Measurements from ENCODE around the gene NPAS1.

- TF ChIP-seq GATA2 (IDR thresholded peaks at IDR 0.05; ENCODE audit: low read depth, low read length) (no peak), GATA3 (IDR thresholded peaks at IDR 0.05; ENCODE audit: low read depth, low read length) (no peak)
Measured at GRCh38 chr19:47019431-47020041, at the start of gene NPAS1.

Measured in SH-SY5Y (cell line).